Measurements from ENCODE around the gene MTUS2.
A peak's percentile ranks its signal among the peaks of the same experiment; 100 is the strongest.

Gene MTUS2

GRCh38 chr13:29535663-29536655 is 715.8 kb downstream of the MTUS2 start:
- DNase-seq, result no peak

GRCh38 chr13:29536853-29537252 is 716.7 kb downstream of the MTUS2 start:
- DNase-seq, result no peak

GRCh38 chr13:29537736-29538651 is 717.9 kb downstream of the MTUS2 start:
- no peak for DNase-seq

- DNase-seq, result no peak
Measured at GRCh38 chr13:29538652-29539040, 718.5 kb downstream of the MTUS2 start.

GRCh38 chr13:29539856-29540255 is 719.7 kb downstream of the MTUS2 start:
- no peak for DNase-seq

- DNase-seq, result no peak
Measured at GRCh38 chr13:29540334-29540733, 720.2 kb downstream of the MTUS2 start.

GRCh38 chr13:29540799-29541198 is 720.7 kb downstream of the MTUS2 start:
- no peak for DNase-seq

- no peak for DNase-seq
Measured at GRCh38 chr13:29541400-29541799, 721.3 kb downstream of the MTUS2 start.

GRCh38 chr13:29542381-29542780 is 722.2 kb downstream of the MTUS2 start:
- DNase-seq, result no peak

- peak; percentile 15 to 34 for DNase-seq
Measured at GRCh38 chr13:29543230-29544215, 723.4 kb downstream of the MTUS2 start.

GRCh38 chr13:29545988-29546387 is 725.8 kb downstream of the MTUS2 start:
- DNase-seq, result no peak

- DNase-seq, result no peak
Measured at GRCh38 chr13:29546662-29547061, 726.5 kb downstream of the MTUS2 start.

GRCh38 chr13:29547153-29547552 is 727.0 kb downstream of the MTUS2 start:
- no peak for DNase-seq

- DNase-seq, result no peak
Measured at GRCh38 chr13:29548722-29549121, 728.6 kb downstream of the MTUS2 start.

- DNase-seq, result no peak
Measured at GRCh38 chr13:29550430-29550988, 730.4 kb downstream of the MTUS2 start.

GRCh38 chr13:29551214-29551613 is 731.1 kb downstream of the MTUS2 start:
- no peak for DNase-seq

Data from Kasumi-1 (cell line).